NT2/D1 (cell line): ENCODE measurements around the gene MAPK6.

Source experiments
- YY1 ChIP-seq: IDR thresholded peaks from 2 replicates; pipeline ENCODE4 v1.6.1; 2011; ENCODE audit not compliant: insufficient read length, insufficient read depth
- ZNF274 ChIP-seq: IDR thresholded peaks from 2 replicates; pipeline ENCODE4 v1.6.1; 2011; ENCODE audit warnings: mild to moderate bottlenecking, low read depth, low read length

DNA sequence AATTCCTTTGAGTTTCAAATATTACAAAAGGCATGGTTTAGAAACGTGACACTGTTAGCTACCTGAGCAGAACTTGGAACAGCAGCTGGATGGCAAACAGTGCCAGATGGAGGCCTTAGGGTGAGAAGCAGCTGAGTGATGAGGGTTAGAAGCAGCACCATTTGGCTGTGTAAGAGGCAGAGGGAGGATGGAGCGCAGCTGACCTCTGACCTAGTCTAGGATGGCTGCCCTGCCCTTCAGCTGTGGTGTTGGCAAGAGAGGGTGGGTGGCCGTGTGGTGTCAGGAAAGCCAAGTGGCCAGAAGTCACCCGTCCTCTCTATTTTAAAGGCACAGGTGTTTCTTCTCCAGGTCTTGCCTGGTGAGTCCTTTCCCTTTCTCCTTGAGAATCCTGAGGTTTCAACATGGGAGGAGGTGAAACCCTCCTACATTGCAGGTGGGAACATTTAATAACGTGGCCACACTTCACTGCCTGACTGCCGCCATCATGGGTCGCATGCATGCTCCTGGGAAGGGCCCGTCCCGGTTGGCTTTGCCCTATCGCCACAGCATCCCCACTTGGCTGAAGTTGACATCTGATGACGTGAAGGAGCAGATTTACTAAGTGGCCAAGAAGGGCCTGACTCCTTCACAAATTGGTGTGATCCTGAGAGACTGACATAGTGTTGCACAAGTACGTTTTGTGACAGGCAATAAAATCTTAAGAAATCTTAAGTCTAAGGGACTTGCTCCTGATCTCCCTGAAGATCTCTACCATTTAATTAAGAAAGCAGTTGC is 76.0 kb downstream of the MAPK6 start:
- TF ChIP-seq YY1 (no peak), ZNF274 (no peak)
